Right lobe of liver (tissue), 6 donors: ENCODE results near the gene OSM. TPM values are rescaled to one million over a fixed set of nuclear protein-coding genes. Genes with fewer than 3 reads are reported as not detected.

Experiments
- ATAC-seq, 4 donors: fragments of 200-7000 bp; cut with Tn5 transposase; one replicate each; pipeline ENCODE4 v1.9.1; 2020; ENCODE audit warnings: mild to moderate bottlenecking in 4 of 4, moderate library complexity in 4 of 4
- DNase-seq, 3 donors: peaks; one replicate each; pipeline ENCODE4 v3.0.0-alpha.2; 2020
- H3K27ac ChIP-seq, 3 donors: fragments of 200-600 bp; one replicate each; pipeline ENCODE4 v1.8.0; 2022
- H3K27me3 ChIP-seq, 2 donors: fragments of 200-600 bp; one replicate each; pipeline ENCODE4 v1.8.0; 2022
- H3K36me3 ChIP-seq, 4 donors: fragments of 200-600 bp; sonication (generic) in 1 of 4; one replicate each; pipeline versions ENCODE4 v1.5.1 to v1.8.0; 2017 to 2022; ENCODE audit warnings: control low read depth in 1 of 4
- H3K4me1 ChIP-seq, 4 donors: fragments of 200-600 bp; sonication (generic) in 1 of 4; one replicate each; pipeline versions ENCODE4 v1.5.1 to v1.8.0; 2017 to 2022; ENCODE audit warnings: control low read depth in 1 of 4
- H3K4me3 ChIP-seq, 3 donors: fragments of 200-600 bp; one replicate each; pipeline ENCODE4 v1.8.0; 2022
- H3K9me3 ChIP-seq, 4 donors: fragments of 200-600 bp; sonication (generic) in 1 of 4; one replicate each; pipeline versions ENCODE4 v1.5.1 to v1.8.0; 2017 to 2022; ENCODE audit warnings: control low read depth in 1 of 4
- POLR2A ChIP-seq: fragments of 450-650 bp; IDR thresholded peaks from one replicate; pipeline ENCODE4 v1.6.1; 2017; ENCODE audit warnings: antibody characterized with exemption, mild to moderate bottlenecking
- WGBS: methylation state at CpG from one replicate; pipeline ENCODE4 v1.1.6; 2018; ENCODE audit warnings: low coverage, low lambda C conversion rate; ENCODE audit not compliant: insufficient coverage; ENCODE audit errors: missing lambda C conversion rate; 5-methylcytosine and 5-hydroxymethylcytosine counted together
- intact Hi-C, 2 donors: fragments of 100-400 bp; cut with DNase I; formaldehyde crosslinking; loops; one replicate each; pipeline versions ENCODE4 v1.11.2 to v1.14.1; 2022
- total RNA-seq, 6 experiments: library from RNA; depleted of rRNA in 2 of 6; stranded (reverse); fragments of >200 nt in 2 of 6; fragmentation: NEBNext Ultra II Directional in 3 of 6; extraction: Animal tissue kit (Norgen Biotek cat#: 25700) in 3 of 6; gene quantifications; one replicate each; pipeline versions ENCODE4 v1.1.0 to v1.2.4, GENCODE V29; 2016 to 2023
- TF ChIP-seq, protein P1 (sequence below), 4 donors: fragments of 200-600 bp in 3 of 4; fragments of 450-650 bp in 1 of 4; IDR thresholded peaks; one replicate each; pipeline versions ENCODE4 v1.5.1 to v1.8.0; 2016 to 2022; ENCODE audit warnings: antibody characterized with exemption in 4 of 4, mild to moderate bottlenecking in 2 of 4
- donor health status: DM: no; HTN: yes; CAD: no.
- donor health status: DM: no; HTN: no; CAD: no.
- donor health status: DM: no; HTN: no; CAD: no.
- donor health status: DM: no; HTN: yes; CAD: no.
- donor health status: DM: no; HTN: yes; CAD: no.

Gene OSM
- total RNA-seq, 6 experiments from 2014 or later, result 0.10 to 0.75 (median 0.19) TPM; not detected in 2

DNA sequence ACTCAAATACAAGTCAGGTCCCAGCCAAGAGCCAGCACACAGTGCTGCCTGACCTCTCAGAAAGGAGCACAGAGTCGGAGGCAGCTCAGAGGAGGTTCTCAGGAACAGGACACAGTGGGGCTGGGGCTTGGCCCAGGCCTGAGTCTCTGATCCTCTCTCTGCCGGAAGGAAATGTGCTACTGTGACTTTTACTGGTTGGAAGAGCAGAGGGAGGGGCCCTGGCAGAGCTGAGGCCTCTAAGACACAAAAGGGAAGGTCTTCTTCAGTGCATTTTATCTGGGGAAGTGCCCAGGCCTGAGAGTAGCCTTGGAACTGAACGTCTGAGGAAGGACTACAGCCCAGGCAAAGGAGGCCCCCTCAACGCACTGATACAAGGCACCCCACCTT, 38.9 kb upstream of the OSM start:
- Histone ChIP-seq H3K27ac (peak overlapping the region; percentile 23 to 66 (median 44)), H3K27me3 (no peaks in the 10 kb centered on the region), H3K4me3 (no peak overlapping the region), H3K4me1 (peaks cover 0 to 58% (median 4%) of the 10 kb centered on the region in 4 donors), H3K9me3 (no peaks in the 10 kb centered on the region), H3K36me3 (peaks cover 0 to 26% (median 0%) of the 10 kb centered on the region in 4 donors)
- intact Hi-C loops, result no loop called here
- TF ChIP-seq, protein P1, sequence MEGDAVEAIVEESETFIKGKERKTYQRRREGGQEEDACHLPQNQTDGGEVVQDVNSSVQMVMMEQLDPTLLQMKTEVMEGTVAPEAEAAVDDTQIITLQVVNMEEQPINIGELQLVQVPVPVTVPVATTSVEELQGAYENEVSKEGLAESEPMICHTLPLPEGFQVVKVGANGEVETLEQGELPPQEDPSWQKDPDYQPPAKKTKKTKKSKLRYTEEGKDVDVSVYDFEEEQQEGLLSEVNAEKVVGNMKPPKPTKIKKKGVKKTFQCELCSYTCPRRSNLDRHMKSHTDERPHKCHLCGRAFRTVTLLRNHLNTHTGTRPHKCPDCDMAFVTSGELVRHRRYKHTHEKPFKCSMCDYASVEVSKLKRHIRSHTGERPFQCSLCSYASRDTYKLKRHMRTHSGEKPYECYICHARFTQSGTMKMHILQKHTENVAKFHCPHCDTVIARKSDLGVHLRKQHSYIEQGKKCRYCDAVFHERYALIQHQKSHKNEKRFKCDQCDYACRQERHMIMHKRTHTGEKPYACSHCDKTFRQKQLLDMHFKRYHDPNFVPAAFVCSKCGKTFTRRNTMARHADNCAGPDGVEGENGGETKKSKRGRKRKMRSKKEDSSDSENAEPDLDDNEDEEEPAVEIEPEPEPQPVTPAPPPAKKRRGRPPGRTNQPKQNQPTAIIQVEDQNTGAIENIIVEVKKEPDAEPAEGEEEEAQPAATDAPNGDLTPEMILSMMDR (IDR thresholded peaks at IDR 0.05), result no peak
- peak; percentile 55 for TF ChIP-seq POLR2A
- DNase-seq (peak in 2 of 3 donors; percentile 63 to 66), ATAC-seq (peak; percentile 66 to 83 (median 76))
- 60% methylated on average over 1 of the region's 4 CpGs for WGBS

DNA sequence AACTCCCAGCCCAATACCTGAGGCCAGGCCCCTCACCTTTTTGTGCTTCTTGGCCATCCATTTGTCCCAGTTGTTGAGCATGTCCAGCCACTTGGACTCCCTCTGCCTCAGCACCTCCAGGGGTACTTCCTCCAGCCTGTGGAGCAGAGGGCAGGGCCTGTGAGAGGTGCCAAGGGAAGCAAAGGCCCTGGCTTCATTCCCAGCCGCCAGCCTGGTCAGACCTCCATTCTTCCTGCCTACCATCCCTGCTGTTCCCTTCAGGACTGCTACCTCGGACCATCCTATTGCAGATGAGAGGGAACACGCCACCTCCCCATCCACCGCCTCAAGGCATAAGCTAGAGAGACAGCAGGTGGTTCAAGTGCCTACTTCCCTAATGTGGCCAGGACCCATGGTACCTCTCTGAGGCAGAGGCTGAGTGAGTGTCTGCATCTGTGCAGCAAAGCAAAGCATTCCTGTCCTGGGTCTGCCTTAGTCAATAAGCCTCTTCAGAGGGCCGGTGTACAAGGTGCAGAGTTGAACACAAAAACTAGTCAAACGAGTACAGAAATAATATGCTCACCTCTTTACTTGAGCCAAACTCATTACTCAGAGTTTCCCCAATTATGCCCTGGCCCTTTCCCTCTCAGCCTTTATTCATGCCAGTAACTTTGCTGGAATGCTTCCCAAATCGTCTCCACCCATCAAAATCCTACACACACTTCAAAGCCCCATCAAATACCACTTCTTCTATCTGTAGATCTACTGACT, 38.0 kb upstream of the OSM start:
- intact Hi-C loops, result no loop called here
- Histone ChIP-seq H3K27ac (peak overlapping the region; percentile 23 to 66 (median 44)), H3K4me1 (peaks cover 0 to 49% (median 0%) of the 10 kb centered on the region in 4 donors), H3K4me3 (no peak overlapping the region), H3K27me3 (no peaks in the 10 kb centered on the region), H3K9me3 (no peaks in the 10 kb centered on the region), H3K36me3 (peaks cover 0 to 29% (median under 1%) of the 10 kb centered on the region in 4 donors)
- DNase-seq, result peak in 1 of 3 donors; percentile 51
- 59% methylated on average over 5 of the region's 7 CpGs for WGBS
- ATAC-seq, result peak in 2 of 4 donors; percentile 2 to 8
- no peak for TF ChIP-seq POLR2A
- TF ChIP-seq, protein P1 (IDR thresholded peaks at IDR 0.05), result no peak

DNA sequence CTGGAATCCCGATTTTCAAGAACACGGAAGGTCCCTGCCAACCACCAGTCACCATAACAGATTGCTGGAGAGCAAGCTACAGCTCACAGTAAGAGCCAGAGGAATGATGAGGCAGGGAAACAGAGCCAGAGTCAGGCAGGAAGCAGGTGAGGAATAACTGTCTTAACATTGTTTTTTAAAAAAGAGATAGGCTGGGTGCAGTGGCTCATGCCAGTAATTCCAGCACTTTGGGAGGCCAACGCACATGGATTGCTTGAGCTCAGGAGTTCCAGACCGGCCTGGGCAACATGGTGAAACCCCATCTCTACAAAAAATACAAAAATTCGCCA, 36.1 kb upstream of the OSM start:
- Histone ChIP-seq H3K27me3 (no peaks in the 10 kb centered on the region), H3K36me3 (peaks cover 0 to 42% (median 9%) of the 10 kb centered on the region in 4 donors), H3K4me1 (peaks cover 0 to 34% (median 0%) of the 10 kb centered on the region in 4 donors), H3K27ac (peak overlapping the region in 2 of 3 donors; percentile 21 to 55), H3K4me3 (no peak overlapping the region), H3K9me3 (no peaks in the 10 kb centered on the region)
- no peak for DNase-seq
- WGBS, result 67% methylated on average over 3 of the region's 5 CpGs
- intact Hi-C loops, result no loop called here
- TF ChIP-seq POLR2A, result no peak
- TF ChIP-seq, protein P1 (IDR thresholded peaks at IDR 0.05), result no peak
- ATAC-seq, result no peak

DNA sequence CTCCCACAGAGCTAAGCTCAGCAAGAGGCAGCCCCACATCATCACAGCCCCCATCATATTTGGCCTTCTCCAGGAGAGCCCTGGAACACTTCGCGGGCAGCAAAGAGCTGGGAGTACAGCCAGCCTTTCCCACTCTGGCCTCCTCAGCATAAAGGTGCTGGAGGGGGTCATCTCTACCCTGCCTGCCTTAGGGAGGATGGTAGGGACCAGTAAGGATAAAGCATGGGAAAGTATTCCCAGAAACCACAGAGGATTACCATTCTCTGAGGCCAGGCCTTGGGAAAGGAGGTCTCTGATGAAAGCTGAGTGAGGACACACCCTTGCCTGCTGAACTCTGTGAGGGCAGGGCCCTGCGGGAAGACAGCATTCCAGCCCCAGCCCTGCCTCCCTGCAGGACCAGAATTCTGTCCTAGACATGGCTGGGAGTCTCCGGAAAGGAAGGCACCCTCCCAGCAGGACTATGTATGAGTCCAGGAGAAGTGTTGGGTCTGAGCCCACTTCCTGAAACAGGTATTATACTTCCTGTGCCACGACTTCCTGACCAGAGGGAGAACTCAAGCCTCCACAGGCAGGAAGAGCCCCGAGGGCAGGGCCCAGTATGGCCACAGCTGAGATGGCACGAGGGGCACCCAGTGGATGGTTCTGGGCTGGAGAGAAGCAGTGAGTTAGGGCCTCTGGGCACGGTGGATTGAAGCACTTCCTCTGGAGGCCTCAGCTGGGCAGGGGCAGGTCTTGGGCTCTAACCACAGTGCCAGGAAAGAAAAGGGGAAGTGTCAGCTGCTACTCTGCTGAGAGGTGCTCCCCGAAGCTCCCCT, 35.6 kb upstream of the OSM start:
- WGBS, result 64% methylated on average over 3 of the region's 9 CpGs
- peak overlapping the region; percentile 21 to 55 (median 34) for H3K27ac ChIP-seq
- TF ChIP-seq, protein P1 (IDR thresholded peaks at IDR 0.05), result no peak
- TF ChIP-seq POLR2A, result no peak
- ATAC-seq (peak in 3 of 4 donors; percentile 24 to 46 (median 36)), DNase-seq (peak in 2 of 3 donors; percentile 54 to 65)
- no peaks in the 10 kb centered on the region for H3K9me3 ChIP-seq
- H3K27me3 ChIP-seq, result no peaks in the 10 kb centered on the region
- peaks cover 0 to 29% (median 0%) of the 10 kb centered on the region in 4 donors for H3K4me1 ChIP-seq
- no peak overlapping the region for H3K4me3 ChIP-seq
- intact Hi-C loops, result no loop called here
- H3K36me3 ChIP-seq, result peaks cover 0 to 46% (median 9%) of the 10 kb centered on the region in 4 donors
